Fibroblast of peridontal ligament (primary cell): ENCODE results near the gene SELENOO.
A peak's percentile ranks its signal among the peaks of the same experiment; 100 is the strongest.

ENCODE experiments used
- DNase-seq: peaks from one replicate; pipeline ENCODE4 v3.0.0-alpha.2; 2010; ENCODE audit errors: extremely low read depth

The SELENOO gene

GRCh38 chr22:50238755-50239154, 37.9 kb downstream of the SELENOO start:
- DNase-seq = no peak

- DNase-seq = peak; percentile 23
Observed at GRCh38 chr22:50242406-50242949, 41.7 kb downstream of the SELENOO start.

GRCh38 chr22:50243685-50244419, 43.0 kb downstream of the SELENOO start:
- peak; percentile 12 for DNase-seq

DNA sequence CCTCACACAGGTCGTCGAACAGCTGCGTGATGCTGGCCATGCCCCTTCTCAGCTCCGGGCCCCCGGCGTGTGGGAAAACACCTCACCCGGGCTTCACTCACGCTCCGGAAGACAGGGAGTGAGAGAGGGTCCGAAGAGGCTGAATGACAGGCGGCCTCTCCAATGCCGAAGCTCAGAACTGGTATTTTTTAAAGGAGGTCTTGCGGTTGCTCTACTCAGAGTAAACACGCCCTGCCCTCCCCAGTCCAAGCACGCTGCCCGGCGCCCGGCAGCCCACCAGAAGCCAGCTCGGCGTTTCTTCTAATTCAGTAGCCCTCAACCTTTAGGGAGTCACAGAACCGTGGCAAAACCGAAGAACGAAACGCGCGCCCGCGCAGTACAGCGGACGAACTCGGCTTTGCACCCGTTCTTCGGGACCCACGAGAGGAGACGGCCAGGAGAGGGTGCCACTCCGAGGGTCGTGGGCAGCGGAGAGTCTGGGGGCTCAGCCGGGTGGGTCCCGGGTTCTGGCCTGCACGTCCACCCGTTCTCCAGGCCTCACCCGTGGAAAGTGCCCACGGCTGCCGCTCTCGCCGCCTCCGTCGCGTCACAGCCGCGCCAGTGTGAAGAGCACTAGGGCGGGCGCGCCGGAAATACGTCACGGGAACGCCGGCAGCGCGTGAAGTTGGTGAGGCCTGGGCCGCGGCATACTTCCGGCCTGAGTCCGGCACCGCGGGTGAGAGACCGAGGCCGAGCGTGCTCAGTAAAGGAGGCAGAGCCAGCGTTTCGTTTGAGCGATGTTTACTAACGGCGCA, 43.8 kb downstream of the SELENOO start, which contains the start of gene TUBGCP6:
Gene TUBGCP6, minus strand, starts transcription at position 604 of the 794 bp plus-strand sequence. Its CDS starts 564 bp downstream, at position 40.
- DNase-seq = peak; percentile 87

GRCh38 chr22:50245214-50246072, 44.6 kb downstream of the SELENOO start:
- no peak for DNase-seq

DNA sequence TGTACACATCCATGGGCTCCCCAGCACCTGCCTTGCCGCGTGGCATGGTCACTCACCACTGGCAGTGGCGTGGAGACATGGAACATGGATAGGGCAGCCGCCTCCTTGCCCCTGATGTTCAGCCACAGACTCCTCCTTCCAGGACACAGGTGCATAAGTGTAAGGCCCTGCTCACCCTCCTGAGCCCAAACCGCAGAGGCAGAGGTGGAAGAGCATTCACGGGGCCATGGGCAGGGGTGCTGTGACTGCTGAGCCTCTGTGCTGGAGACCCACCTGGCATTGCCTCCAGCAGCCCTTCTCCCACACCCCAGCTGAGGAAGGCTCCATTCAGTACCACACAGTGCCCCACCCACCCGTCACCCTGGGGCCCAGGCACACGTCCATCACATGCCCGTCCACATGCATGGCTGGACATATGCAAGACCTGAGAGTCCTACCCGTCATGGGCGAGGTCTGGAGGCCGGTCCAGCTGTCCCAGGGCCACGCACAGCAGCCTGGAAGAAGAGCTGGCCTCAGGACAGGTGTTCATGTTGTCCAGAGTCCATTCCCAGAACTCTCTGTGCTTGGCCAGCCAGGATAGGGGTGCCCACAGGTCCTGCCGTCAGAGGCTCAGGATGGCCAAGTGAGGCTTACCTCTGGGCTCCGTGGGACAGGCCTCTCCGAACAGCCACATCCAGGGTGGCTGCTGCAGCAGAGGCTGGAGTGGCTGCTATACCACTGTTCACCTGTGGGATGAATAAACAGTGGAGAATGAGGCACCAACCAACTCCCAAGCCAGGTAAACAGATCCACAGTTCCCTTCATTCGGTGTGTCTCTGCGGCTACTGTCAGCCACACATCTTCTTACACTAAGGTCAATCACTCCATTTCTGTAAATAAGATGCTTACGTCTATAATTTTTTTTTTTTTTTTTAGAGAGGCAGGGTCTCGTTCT, 45.7 kb downstream of the SELENOO start:
- no peak for DNase-seq

- DNase-seq = peak; percentile 18
Observed at GRCh38 chr22:50247748-50248147, 46.9 kb downstream of the SELENOO start.

GRCh38 chr22:50248196-50249081, 47.6 kb downstream of the SELENOO start:
- no peak for DNase-seq

- DNase-seq = no peak
Observed at GRCh38 chr22:50249341-50250248, 48.8 kb downstream of the SELENOO start.

GRCh38 chr22:50250249-50250554, 49.4 kb downstream of the SELENOO start:
- no peak for DNase-seq

DNA sequence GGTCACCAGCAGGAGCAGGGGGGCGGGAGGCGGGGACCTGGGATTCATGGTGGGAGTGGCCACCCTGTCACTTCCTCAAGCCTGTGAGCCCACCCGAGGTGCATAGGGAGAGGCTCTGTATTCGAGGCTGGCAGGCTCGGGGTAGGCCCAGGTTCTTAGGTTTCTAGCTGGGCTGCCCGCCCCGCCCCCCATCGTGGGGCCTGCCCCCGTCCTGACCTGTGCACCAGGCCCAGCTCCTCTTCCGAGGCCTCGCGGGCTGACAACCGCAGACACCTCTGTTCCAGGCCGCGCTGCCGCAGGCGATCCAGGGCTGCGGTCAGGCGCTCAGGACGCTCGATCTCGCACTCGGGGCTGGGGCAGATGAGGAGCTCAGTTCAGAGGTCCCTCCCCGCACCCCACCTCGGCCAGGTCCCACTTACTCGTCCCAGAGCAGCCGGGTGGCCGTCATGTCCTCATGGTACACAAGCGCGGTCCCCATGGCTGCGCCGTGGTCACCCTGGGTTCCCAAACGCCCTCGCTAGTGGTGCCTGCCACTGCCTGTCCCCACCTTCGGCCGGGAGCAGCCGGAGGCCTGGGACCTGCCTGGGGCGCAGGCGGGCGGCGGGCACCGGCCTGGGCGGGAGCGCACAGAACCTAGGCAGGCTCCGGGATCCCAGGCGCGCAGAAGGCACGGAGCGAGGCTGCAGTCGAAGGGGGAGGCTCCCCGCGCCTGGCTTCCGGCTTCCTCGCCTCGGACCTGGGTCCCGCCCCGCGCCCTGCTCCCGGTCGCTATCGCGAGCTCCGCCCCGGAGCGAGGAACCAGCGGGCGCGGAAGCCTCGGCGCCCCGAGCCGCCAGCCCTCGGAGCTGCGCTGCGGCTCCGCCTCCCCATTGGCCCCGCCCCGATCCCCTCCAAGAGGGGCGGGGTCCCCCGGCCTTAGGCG, 50.0 kb downstream of the SELENOO start, which contains the start of gene HDAC10:
Gene HDAC10, minus strand, starts transcription at position 711 of the 922 bp plus-strand sequence. Its CDS starts 233 bp downstream, at position 478.
- DNase-seq = peak; percentile 62

- no peak for DNase-seq
Observed at GRCh38 chr22:50251477-50252081, 50.8 kb downstream of the SELENOO start.

GRCh38 chr22:50252082-50253045, 51.6 kb downstream of the SELENOO start:
- DNase-seq = peak; percentile 64

DNA sequence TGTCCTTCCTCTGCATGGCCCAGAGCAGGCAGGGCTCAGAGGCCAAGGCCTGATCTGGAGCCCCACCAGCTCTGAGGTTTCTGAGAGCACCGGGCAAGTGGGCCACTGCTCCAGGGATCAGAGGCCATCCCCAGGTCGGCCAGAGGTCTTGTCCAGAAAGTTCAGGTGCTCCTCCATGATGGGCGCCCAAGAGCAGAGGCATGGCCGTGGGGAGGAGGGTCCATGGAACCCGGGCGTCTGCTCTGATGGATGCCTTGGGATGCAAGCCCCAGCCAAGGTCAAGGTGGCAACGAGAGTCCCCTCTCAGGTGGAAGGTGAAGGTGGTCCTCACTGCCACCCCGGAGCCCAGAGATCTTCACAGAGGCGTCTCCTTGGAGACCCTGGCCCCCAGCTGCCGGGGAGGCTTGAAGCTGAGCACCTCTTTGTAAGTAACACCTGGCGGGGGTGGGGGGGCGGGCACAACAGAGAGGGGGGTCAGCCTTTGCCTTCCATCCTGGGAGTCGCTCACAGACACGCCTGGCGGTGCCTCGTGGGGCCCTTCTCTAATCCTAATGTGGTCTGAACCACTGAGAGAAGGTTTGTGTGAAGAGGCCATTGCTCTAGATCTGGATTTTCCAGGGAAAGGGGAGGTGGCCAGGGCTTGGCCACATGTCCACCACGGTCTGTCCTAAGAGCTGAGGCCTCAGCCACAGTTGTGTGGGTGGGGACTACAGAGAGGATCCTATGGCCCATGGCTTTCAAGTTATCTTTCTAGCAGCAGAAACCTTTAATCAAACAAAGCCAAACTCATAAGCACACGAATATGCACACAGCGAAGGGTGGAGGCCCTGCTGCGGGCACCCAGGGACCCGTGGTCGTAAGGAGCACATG, 52.5 kb downstream of the SELENOO start:
- DNase-seq = no peak

DNA sequence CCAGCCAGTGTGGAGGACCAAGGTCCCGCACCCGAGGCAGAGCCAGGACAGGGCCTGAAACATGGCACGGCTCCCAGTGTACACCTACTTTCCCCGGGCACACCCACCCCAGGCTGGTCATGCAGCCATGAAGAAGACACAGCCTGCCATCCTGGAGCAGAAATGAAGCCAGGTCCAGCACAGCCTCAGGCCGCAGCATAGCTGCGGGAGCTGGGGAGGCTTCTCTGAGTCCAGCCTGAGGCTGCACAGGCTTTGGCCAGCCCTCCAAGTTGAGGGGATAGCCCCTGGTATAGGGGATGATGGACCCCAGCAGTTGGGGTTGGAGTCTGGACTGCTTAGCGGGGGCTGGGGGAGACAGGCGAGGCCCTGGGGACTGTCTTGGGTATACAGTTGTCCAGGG, 53.1 kb downstream of the SELENOO start:
- no peak for DNase-seq
